IMR-90 (cell line): Measurements from ENCODE around the gene NT5DC3. TPM values are rescaled to one million over a fixed set of nuclear protein-coding genes. Genes with fewer than 3 reads are reported as not detected.
A peak's percentile ranks its signal among the peaks of the same experiment; 100 is the strongest.

ENCODE experiments used
- ATAC-seq: fragments of 200-7000 bp; cut with Tn5 transposase; 2 replicates; pipeline ENCODE4 v1.9.1; 2020; ENCODE audit warnings: low read depth, mild to moderate bottlenecking, moderate library complexity
- BruUV-seq: library from RNA; stranded (reverse); fragments of 400-500 nt; replicated peaks from 2 replicates; lab custom pipeline; 2021; lab: Mats Ljungman, UMichigan
- CTCF ChIA-PET: fragments of 300-600 bp; formaldehyde crosslinking; extraction: SDS; loops from one replicate; lab custom pipeline; 2021; ENCODE audit warnings: antibody characterized with exemption; lab: Yijun Ruan, JAX
- POLR2A ChIA-PET: fragments of 300-600 bp; sonication (Branson Sonifier 250); formaldehyde crosslinking; loops from one replicate; lab custom pipeline; 2022; ENCODE audit warnings: antibody characterized with exemption; ENCODE audit not compliant: unreplicated experiment; lab: Charles Lee
- DNase-seq: peaks from one replicate; pipeline ENCODE4 v3.0.0; 2013
- H2AFZ ChIP-seq: replicated peaks from 2 replicates; pipeline ENCODE3; 2013; ENCODE audit warnings: low read length, mild to moderate bottlenecking; ENCODE audit not compliant: poor library complexity
- H2AK5ac ChIP-seq: 2 replicates; pipeline ENCODE4 v1.6.1; 2013; ENCODE audit warnings: low read depth, low read length, inconsistent platforms
- H2AK9ac ChIP-seq: replicated peaks from 2 replicates; pipeline ENCODE3; 2013; ENCODE audit warnings: mild to moderate bottlenecking, low read depth, low read length, moderate library complexity; ENCODE audit not compliant: poor library complexity
- H2BK120ac ChIP-seq: 2 replicates; pipeline ENCODE4 v1.6.1; 2013; ENCODE audit warnings: low read depth, low read length, inconsistent platforms
- H2BK15ac ChIP-seq: 3 replicates; pipeline ENCODE4 v1.6.1; 2013; ENCODE audit warnings: low read depth, low read length, inconsistent platforms
- H2BK20ac ChIP-seq: 2 replicates; pipeline ENCODE4 v1.6.1; 2013; ENCODE audit warnings: low read depth, mild to moderate bottlenecking, inconsistent platforms, low read length, moderate library complexity
- H2BK5ac ChIP-seq: 2 replicates; pipeline ENCODE4 v1.6.1; 2013; ENCODE audit warnings: mild to moderate bottlenecking, low read depth, low read length, inconsistent platforms; ENCODE audit not compliant: poor library complexity, severe bottlenecking
- H3K14ac ChIP-seq: replicated peaks from 2 replicates; pipeline ENCODE4 v1.6.1; 2013; ENCODE audit warnings: low read depth, low read length, inconsistent platforms
- H3K18ac ChIP-seq: 2 replicates; pipeline ENCODE4 v1.6.1; 2013; ENCODE audit warnings: low read depth, low read length, control low read depth
- H3K23ac ChIP-seq: 2 replicates; pipeline ENCODE4 v1.6.1; 2013; ENCODE audit warnings: low read depth, low read length, inconsistent platforms
- H3K27ac ChIP-seq: 2 replicates; pipeline ENCODE4 v1.5.1; 2013; ENCODE audit warnings: mild to moderate bottlenecking, control low read depth, low read length; ENCODE audit not compliant: insufficient read depth
- H3K27me3 ChIP-seq: 2 replicates; pipeline ENCODE4 v1.6.1; 2013; ENCODE audit warnings: low read length; ENCODE audit not compliant: control insufficient read depth, insufficient read depth
- H3K36me3 ChIP-seq: 2 replicates; pipeline ENCODE4 v1.6.1; 2013; ENCODE audit warnings: low read length, mixed read lengths; ENCODE audit not compliant: control insufficient read depth, insufficient read depth
- H3K4ac ChIP-seq: 2 replicates; pipeline ENCODE4 v1.6.1; 2013; ENCODE audit warnings: low read depth, low read length, inconsistent platforms
- H3K4me1 ChIP-seq: 2 replicates; pipeline ENCODE4 v1.6.1; 2013; ENCODE audit warnings: low read length, mixed read lengths; ENCODE audit not compliant: control insufficient read depth, insufficient read depth
- H3K4me2 ChIP-seq: 2 replicates; pipeline ENCODE4 v1.6.1; 2013; ENCODE audit warnings: low read depth, mild to moderate bottlenecking, control low read depth, low read length, moderate library complexity
- H3K4me3 ChIP-seq: 2 replicates; pipeline ENCODE4 v1.5.1; 2013; ENCODE audit warnings: low read depth, mild to moderate bottlenecking, control low read depth, low read length, moderate library complexity; ENCODE audit not compliant: insufficient read depth
- H3K56ac ChIP-seq: 2 replicates; pipeline ENCODE4 v1.6.1; 2013; ENCODE audit warnings: low read length, inconsistent platforms; ENCODE audit not compliant: insufficient read depth; ENCODE audit errors: extremely low read depth
- H3K79me1 ChIP-seq, 2 experiments: 2 replicates each; pipeline ENCODE4 v1.6.1; 2013; ENCODE audit warnings: low read length in 2 of 2, inconsistent platforms in 1 of 2, low read depth in 1 of 2
- H3K9ac ChIP-seq: 2 replicates; pipeline ENCODE4 v1.6.1; 2013; ENCODE audit warnings: low read depth, low read length, control low read depth
- H3K9me1 ChIP-seq: 2 replicates; pipeline ENCODE4 v1.6.1; 2013; ENCODE audit warnings: low read length, inconsistent platforms; ENCODE audit not compliant: insufficient read depth
- H3K9me3 ChIP-seq: 2 replicates; pipeline ENCODE4 v1.6.1; 2013; ENCODE audit warnings: low read length; ENCODE audit not compliant: control insufficient read depth, insufficient read depth
- H4K20me1 ChIP-seq: 2 replicates; pipeline ENCODE4 v1.6.1; 2013; ENCODE audit warnings: low read length, inconsistent platforms; ENCODE audit not compliant: insufficient read depth
- H4K5ac ChIP-seq: 2 replicates; pipeline ENCODE4 v1.6.1; 2013; ENCODE audit warnings: mild to moderate bottlenecking, low read depth, low read length, control low read depth
- H4K8ac ChIP-seq, 2 experiments: 2 replicates each; pipeline ENCODE4 v1.6.1; 2013; ENCODE audit warnings: low read depth in 2 of 2, low read length in 2 of 2, control low read depth in 1 of 2, inconsistent platforms in 1 of 2
- H4K91ac ChIP-seq: 2 replicates; pipeline ENCODE4 v1.6.1; 2013; ENCODE audit warnings: low read depth, low read length, inconsistent platforms; ENCODE audit not compliant: insufficient read depth
- BHLHE40 ChIP-seq: fragments of 150-350 bp; IDR thresholded peaks from 2 replicates; pipeline ENCODE4 v1.6.1; 2016; ENCODE audit warnings: mild to moderate bottlenecking, low read depth, low read length
- CEBPB ChIP-seq: IDR thresholded peaks from 2 replicates; pipeline ENCODE4 v1.6.1; 2012; ENCODE audit warnings: low read depth, low read length, improper control_type of control experiment
- CHD1 ChIP-seq: IDR thresholded peaks from 2 replicates; pipeline ENCODE4 v1.6.1; 2012; ENCODE audit warnings: low read depth, low read length, improper control_type of control experiment
- FOS ChIP-seq: fragments of 150-350 bp; IDR thresholded peaks from 2 replicates; pipeline ENCODE4 v1.6.1; 2016; ENCODE audit warnings: low read depth, low read length
- MAFK ChIP-seq: IDR thresholded peaks from 2 replicates; pipeline ENCODE4 v1.6.1; 2012; ENCODE audit warnings: low read depth, low read length, improper control_type of control experiment
- MAZ ChIP-seq: IDR thresholded peaks from 2 replicates; pipeline ENCODE4 v1.6.1; 2012; ENCODE audit warnings: low read depth, mild to moderate bottlenecking, low read length, improper control_type of control experiment, moderate library complexity, borderline replicate concordance
- MXI1 ChIP-seq: IDR thresholded peaks from 2 replicates; pipeline ENCODE4 v1.6.1; 2012; ENCODE audit warnings: low read depth, mild to moderate bottlenecking, low read length, moderate library complexity, borderline replicate concordance
- NFE2L2 ChIP-seq: fragments of 150-350 bp; IDR thresholded peaks from 2 replicates; pipeline ENCODE4 v1.6.1; 2016; ENCODE audit warnings: low read depth, mild to moderate bottlenecking, low read length
- POLR2A ChIP-seq: IDR thresholded peaks from 2 replicates; pipeline ENCODE4 v1.6.1; 2012; ENCODE audit warnings: mild to moderate bottlenecking, low read depth, low read length
- SMC3 ChIP-seq: fragments of 150-350 bp; IDR thresholded peaks from 2 replicates; pipeline ENCODE4 v1.6.1; 2016; ENCODE audit warnings: low read depth, mild to moderate bottlenecking, antibody characterized with exemption, low read length, moderate library complexity
- WGBS, 2 experiments: methylation state at CpG; one replicate each; pipeline versions ENCODE4 v1.1.5 to v1.1.7; 2013; ENCODE audit warnings: missing lambda C conversion rate in 2 of 2; ENCODE audit not compliant: insufficient read length in 1 of 2; ENCODE audit errors: extremely low coverage in 2 of 2; 5-methylcytosine and 5-hydroxymethylcytosine counted together
- dilution Hi-C: fragments of 300-500 bp; cut with HindIII; formaldehyde crosslinking; loops from one replicate; pipeline ENCODE4 v1.14.3; 2018; ENCODE audit warnings: low sequenced_read_pairs; ENCODE audit not compliant: unreplicated experiment
- in situ Hi-C: fragments of 300-500 bp; cut with MboI; formaldehyde crosslinking; loops from 3 replicates; pipeline ENCODE4 v1.14.3; 2019; ENCODE audit warnings: low sequenced_read_pairs, inconsistent platforms, mixed read lengths
- intact Hi-C: fragments of 100-400 bp; cut with micrococcal nuclease; formaldehyde crosslinking; loops from 2 replicates; pipeline ENCODE4 v1.10.0; 2022
- polyA plus RNA-seq, 3 experiments: library from polyadenylated mRNA; depleted of rRNA; stranded (reverse); fragments of >200 nt; gene quantifications; 2 replicates each; pipeline ENCODE4 v1.2.3, GENCODE V29; 2012; ENCODE audit warnings: low replicate concordance in 1 of 3
- total RNA-seq: library from RNA; depleted of rRNA; stranded (reverse); fragments of >200 nt; gene quantifications from 2 replicates; pipeline ENCODE4 v1.2.3, GENCODE V29; 2012
- TF ChIP-seq, protein P1 (sequence below): fragments of 150-350 bp; IDR thresholded peaks from 2 replicates; pipeline ENCODE4 v1.6.1; 2017; ENCODE audit warnings: mild to moderate bottlenecking, antibody characterized with exemption, low read length, low read depth
- TF ChIP-seq, protein P2 (sequence below): fragments of 150-350 bp; IDR thresholded peaks from 2 replicates; pipeline ENCODE4 v1.6.1; 2016; ENCODE audit warnings: low read depth, mild to moderate bottlenecking, low read length, moderate library complexity, borderline replicate concordance

Gene NT5DC3
- total and polyA plus RNA-seq, 2 of the 4 experiments (the other 2 are of a cell fraction) = 7.3 to 17.6 TPM

DNA sequence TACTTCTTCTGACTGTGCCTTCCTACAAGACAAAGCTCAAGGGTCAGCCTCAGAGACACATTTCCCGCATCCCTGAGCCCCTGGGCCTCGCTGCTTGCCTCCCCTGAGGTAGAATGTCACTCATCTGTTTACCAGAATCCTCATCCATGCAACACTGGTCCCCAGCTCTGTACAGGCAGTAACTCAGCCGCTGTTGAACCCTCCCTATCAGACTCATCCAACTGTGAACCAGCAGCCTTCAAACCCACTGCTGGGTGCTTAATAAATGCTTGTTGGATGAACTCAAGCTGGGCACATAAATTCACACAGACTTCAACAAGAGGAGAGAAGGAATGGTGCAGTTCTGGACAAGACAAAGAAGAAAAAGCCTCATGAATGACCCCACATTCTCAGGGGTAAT is 6.1 kb downstream of the NT5DC3 start:
- Histone ChIP-seq H2AK5ac (0 out of 2 replicates have a peak overlapping the region, but pooled peaks have one; percentile 26), H3K9me1 (peaks cover 11% of the 10 kb centered on the region), H2AK9ac (no peak overlapping the region), H3K4me2 (no peak overlapping the region), H2BK15ac (no peak overlapping the region), H2AFZ (no peak overlapping the region), H2BK5ac (no peak overlapping the region), H3K23ac (0 out of 2 replicates have a peak overlapping the region, but pooled peaks have one; percentile 27), H3K36me3 (no peaks in the 10 kb centered on the region), H3K4me1 (peaks cover 12% of the 10 kb centered on the region), H3K9ac (no peak overlapping the region), H4K91ac (no peak overlapping the region), H3K18ac (no peak overlapping the region), H4K8ac (no peak overlapping the region), H3K4me3 (no peak overlapping the region), H2BK20ac (no peak overlapping the region), H3K79me1 (peaks cover 33 to 56% of the 10 kb centered on the region in 2 experiments), H3K27me3 (no peaks in the 10 kb centered on the region), H3K4ac (no peak overlapping the region), H3K9me3 (no peaks in the 10 kb centered on the region), H3K27ac (no peak overlapping the region), H2BK120ac (no peak overlapping the region), H4K5ac (no peak overlapping the region), H3K56ac (no peak overlapping the region), H4K20me1 (peaks cover 16% of the 10 kb centered on the region), H3K14ac (0 out of 2 replicates have a peak overlapping the region, but pooled peaks have one; percentile 3)
- ChIA-PET CTCF (interaction anchor here (0.5 to 1.2 kb wide), 2 partner anchors 17 to 29 kb away, joined by 3 to 4 read pairs; no protein-coding TSS in a partner anchor), POLR2A (no interaction called here)
- in situ Hi-C loops (no loop called here), dilution Hi-C loops (no loop called here), intact Hi-C loops (no loop called here)
- no TSS peak for BruUV-seq
- 80% methylated on average over 1 of the region's 3 CpGs; no CpG with 5 or more reads in 1 of the 2 experiments for WGBS, 2 experiments
- DNase-seq (no peak), ATAC-seq (no peak)
- no peak for TF ChIP-seq POLR2A
- no peak for TF ChIP-seq MAFK
- no peak for TF ChIP-seq CHD1
- no peak for TF ChIP-seq MAZ
- no peak for TF ChIP-seq BHLHE40
- TF ChIP-seq MXI1 = no peak
- TF ChIP-seq, protein P1, sequence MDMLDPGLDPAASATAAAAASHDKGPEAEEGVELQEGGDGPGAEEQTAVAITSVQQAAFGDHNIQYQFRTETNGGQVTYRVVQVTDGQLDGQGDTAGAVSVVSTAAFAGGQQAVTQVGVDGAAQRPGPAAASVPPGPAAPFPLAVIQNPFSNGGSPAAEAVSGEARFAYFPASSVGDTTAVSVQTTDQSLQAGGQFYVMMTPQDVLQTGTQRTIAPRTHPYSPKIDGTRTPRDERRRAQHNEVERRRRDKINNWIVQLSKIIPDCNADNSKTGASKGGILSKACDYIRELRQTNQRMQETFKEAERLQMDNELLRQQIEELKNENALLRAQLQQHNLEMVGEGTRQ = no peak
- no peak for TF ChIP-seq CEBPB
- no peak for TF ChIP-seq NFE2L2
- TF ChIP-seq FOS = no peak
- TF ChIP-seq SMC3 = no peak
- TF ChIP-seq, protein P2, sequence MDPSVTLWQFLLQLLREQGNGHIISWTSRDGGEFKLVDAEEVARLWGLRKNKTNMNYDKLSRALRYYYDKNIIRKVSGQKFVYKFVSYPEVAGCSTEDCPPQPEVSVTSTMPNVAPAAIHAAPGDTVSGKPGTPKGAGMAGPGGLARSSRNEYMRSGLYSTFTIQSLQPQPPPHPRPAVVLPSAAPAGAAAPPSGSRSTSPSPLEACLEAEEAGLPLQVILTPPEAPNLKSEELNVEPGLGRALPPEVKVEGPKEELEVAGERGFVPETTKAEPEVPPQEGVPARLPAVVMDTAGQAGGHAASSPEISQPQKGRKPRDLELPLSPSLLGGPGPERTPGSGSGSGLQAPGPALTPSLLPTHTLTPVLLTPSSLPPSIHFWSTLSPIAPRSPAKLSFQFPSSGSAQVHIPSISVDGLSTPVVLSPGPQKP = no peak
